BLaER1 (cell line): ENCODE measurements around the gene TMEM200B.
"Not testable (repeated sequence)": the region's sequence is repeated elsewhere in the genome, so short reads cannot be mapped to it uniquely, and the experiment has no call there.

ENCODE experiments used
- H3K27ac ChIP-seq: shearing (Covaris generic); formaldehyde crosslinking; 2 replicates; pipeline ENCODE4 v1.8.1; 2022
- H3K27me3 ChIP-seq: shearing (Covaris generic); formaldehyde crosslinking; 2 replicates; pipeline ENCODE4 v1.8.1; 2022
- H3K36me3 ChIP-seq: shearing (Covaris generic); formaldehyde crosslinking; 2 replicates; pipeline ENCODE4 v1.8.1; 2022
- H3K4me1 ChIP-seq: shearing (Covaris generic); formaldehyde crosslinking; 2 replicates; pipeline ENCODE4 v1.8.1; 2022
- H3K4me2 ChIP-seq: shearing (Covaris generic); formaldehyde crosslinking; 2 replicates; pipeline ENCODE4 v1.8.1; 2022
- H3K4me3 ChIP-seq: shearing (Covaris generic); formaldehyde crosslinking; 2 replicates; pipeline ENCODE4 v1.8.1; 2022
- H3K9ac ChIP-seq: shearing (Covaris generic); formaldehyde crosslinking; 2 replicates; pipeline ENCODE4 v1.8.1; 2022
- H3K9me3 ChIP-seq: shearing (Covaris generic); formaldehyde crosslinking; 2 replicates; pipeline ENCODE4 v1.8.1; 2022
- H4K20me1 ChIP-seq: shearing (Covaris generic); formaldehyde crosslinking; 2 replicates; pipeline ENCODE4 v1.8.1; 2022
- Cebpa-rat ChIP-seq: shearing (Covaris generic); IDR thresholded peaks from 2 replicates; pipeline ENCODE4 v1.8.1; 2022

Gene TMEM200B

DNA sequence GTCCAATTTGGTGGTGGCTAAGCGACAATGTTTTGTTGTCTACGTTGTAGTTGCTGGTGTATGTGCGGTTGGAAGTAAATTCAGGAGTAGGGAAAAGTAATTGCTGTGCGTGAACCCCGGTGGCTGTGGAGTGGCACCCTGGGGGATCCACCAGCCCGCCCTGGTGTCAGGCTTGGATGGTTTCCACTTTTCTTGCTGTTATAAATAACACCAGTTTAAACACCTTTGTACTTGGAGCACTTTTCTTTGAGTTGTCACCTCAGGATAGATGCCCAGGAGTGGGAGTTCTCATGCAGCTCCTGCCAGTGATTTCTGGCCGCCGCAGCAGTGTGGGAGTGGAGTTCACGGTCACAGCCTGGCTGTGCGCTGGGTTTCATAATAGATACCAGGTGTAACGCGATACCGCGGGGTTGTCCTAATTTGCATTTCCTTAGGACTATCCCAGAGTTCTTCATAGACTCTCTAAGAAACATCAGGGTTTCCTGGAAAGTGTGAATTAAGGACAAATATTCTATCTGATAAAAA is 12.8 kb upstream of the TMEM200B start:
- Histone ChIP-seq H3K9me3 (no peaks in the 10 kb centered on the region), H3K36me3 (no peaks in the 10 kb centered on the region), H3K4me1 (peaks cover 28% of the 10 kb centered on the region), H3K4me3 (no peak overlapping the region), H3K27me3 (peaks cover 46% of the 10 kb centered on the region), H3K9ac (no peak overlapping the region), H4K20me1 (peaks cover 42% of the 10 kb centered on the region), H3K4me2 (peak overlapping the region; percentile 27; the same call in 1 of the 2 replicates), H3K27ac (no peak overlapping the region)
- TF ChIP-seq Cebpa-rat = no peak

DNA sequence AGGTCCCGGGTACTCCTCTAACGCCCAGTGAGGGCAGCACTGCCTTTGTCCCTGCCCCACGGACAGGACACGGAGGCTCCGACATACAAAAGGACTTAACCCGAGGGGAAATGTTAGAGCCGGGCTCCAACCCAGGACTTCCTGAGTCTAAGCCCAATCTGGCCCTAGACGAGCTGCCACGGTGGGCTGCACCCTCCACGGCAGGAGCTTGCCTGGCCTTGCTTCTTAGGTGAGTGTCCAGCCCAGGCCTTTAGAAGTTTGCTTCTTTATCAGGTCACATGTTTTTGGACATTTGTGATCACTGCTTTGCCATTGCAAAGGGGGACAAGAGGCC is 11.0 kb upstream of the TMEM200B start:
- Histone ChIP-seq H3K4me2 (peak overlapping the region; percentile 22; the same call in 1 of the 2 replicates), H3K27ac (no peak overlapping the region), H3K36me3 (no peaks in the 10 kb centered on the region), H4K20me1 (peaks cover 42% of the 10 kb centered on the region), H3K4me3 (no peak overlapping the region), H3K27me3 (peaks cover 46% of the 10 kb centered on the region), H3K4me1 (peaks cover 35% of the 10 kb centered on the region), H3K9me3 (no peaks in the 10 kb centered on the region), H3K9ac (no peak overlapping the region)
- no peak for TF ChIP-seq Cebpa-rat

DNA sequence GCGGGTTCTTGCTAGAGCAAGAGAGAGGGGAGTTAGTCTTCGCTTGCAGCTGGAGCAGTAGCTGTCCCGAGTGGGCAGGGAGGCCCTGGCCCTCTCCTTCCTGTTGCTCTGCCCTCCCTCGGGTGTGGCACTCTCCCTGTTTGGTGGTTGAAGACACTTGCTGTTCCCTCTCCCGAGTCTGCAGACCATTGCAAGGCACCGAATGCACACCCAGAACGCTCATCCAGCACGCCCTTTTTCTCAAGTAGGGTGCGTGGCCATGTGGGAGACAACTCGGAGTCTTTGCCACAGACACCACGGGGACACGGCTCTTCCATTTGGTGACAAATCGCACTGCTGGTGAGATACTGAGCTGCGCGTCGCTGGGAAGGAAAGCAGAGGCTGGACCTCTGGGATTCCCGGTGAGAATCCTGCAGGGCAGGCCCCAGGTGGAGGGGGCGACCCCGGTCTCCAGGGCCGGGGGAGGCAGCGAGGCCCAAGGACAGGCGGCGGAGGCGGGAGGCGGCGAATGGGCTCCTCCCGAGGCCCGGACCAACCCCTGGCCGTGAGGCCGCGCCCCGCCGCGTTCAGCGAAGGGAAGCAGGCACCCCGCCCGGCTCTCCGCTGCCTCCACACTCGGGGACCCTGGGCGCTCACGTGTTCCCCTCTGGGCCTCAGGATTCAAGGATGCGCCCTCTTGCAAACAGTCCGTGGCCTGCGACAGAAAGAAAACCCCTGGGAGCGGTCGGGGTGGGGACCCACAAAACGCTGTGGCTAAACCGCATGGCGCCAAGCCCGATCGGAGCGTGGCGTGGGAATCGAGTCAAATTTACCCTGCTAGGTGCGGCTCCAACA is 10.4 kb upstream of the TMEM200B start:
- H3K4me2 ChIP-seq = peak overlapping the region; percentile 22; the same call in 1 of the 2 replicates
- H3K27ac ChIP-seq = no peak overlapping the region
- H4K20me1 ChIP-seq = peaks cover 39% of the 10 kb centered on the region
- peaks cover 46% of the 10 kb centered on the region for H3K27me3 ChIP-seq
- H3K4me1 ChIP-seq = peaks cover 38% of the 10 kb centered on the region
- H3K4me3 ChIP-seq = no peak overlapping the region
- no peaks in the 10 kb centered on the region for H3K9me3 ChIP-seq
- TF ChIP-seq Cebpa-rat = no peak
- no peak overlapping the region for H3K9ac ChIP-seq
- H3K36me3 ChIP-seq = no peaks in the 10 kb centered on the region

DNA sequence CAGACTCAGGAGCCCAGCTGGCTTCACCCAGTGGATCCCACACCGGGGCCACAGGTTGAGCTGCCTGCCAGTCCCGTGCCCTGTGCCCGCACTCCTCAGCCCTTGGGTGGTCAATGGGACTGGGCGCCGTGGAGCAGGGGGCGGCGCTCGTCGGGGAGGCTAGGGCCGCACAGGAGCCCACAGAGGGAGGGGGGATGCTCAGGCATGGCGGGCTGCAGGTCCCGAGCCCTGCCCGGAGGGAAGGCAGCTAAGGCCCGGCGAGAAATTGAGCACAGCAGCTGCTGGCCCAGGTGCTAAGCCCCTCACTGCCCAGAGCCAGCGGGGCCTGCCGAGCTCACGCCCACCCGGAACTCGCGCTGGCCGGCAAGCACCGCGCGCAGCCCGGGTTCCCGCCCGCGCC is 7.4 kb upstream of the TMEM200B start:
- H4K20me1 ChIP-seq = peaks cover 33% of the 10 kb centered on the region
- H3K4me3 ChIP-seq, H3K4me2 ChIP-seq, H3K36me3 ChIP-seq, H3K9me3 ChIP-seq, H3K27ac ChIP-seq, H3K9ac ChIP-seq: not testable (repeated sequence)
- H3K4me1 ChIP-seq = peaks cover 32% of the 10 kb centered on the region
- peaks cover 61% of the 10 kb centered on the region for H3K27me3 ChIP-seq

DNA sequence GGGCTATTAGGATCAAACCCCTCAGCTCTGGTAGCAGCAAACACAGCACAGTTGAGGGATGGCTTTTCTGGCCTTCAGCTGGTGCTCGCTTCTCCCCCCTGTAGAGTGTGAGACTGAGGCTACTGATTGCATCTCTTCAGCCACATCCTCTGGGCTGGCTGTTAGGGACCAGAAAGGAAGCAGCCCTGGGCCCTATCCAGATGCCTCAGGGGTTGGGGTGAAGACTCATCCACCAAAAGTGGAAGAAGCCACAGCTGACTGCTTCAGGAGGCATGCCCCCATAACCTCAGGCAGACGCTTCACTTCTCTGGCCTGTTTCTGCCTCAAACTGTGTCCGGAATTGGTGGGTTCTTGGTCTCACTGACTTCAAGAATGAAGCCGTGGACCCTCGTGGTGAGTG is 6.2 kb upstream of the TMEM200B start:
- no peak overlapping the region for H3K27ac ChIP-seq
- H3K27me3 ChIP-seq = peaks cover 61% of the 10 kb centered on the region
- H4K20me1 ChIP-seq = peaks cover 33% of the 10 kb centered on the region
- H3K4me1 ChIP-seq = peaks cover 20% of the 10 kb centered on the region
- TF ChIP-seq Cebpa-rat = no peak
- H3K9ac ChIP-seq = no peak overlapping the region
- no peak overlapping the region for H3K4me3 ChIP-seq
- no peaks in the 10 kb centered on the region for H3K36me3 ChIP-seq
- peak overlapping the region; percentile 60 for H3K4me2 ChIP-seq
- no peaks in the 10 kb centered on the region for H3K9me3 ChIP-seq

DNA sequence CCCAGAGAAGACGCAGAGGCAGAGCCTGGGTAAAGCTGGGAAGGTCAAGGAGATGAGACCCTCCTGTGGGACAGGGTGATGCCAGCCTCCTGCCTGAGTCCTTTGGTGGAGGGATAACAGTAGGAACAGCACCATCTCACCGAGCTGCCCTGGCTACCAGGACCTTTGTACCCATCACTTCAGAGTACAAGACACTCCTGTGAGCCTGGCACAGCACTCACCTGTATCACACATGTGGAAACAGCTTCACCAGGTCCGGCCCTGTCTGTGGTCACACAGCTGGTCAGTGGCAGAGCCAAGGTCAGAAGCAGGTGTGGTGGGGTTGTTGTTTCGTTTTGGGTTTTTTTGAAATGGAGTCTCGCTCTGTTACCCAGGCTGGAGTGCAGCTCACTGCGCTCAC is 5.0 kb upstream of the TMEM200B start:
- Histone ChIP-seq H4K20me1 (peaks cover 28% of the 10 kb centered on the region), H3K4me1 (peaks cover 16% of the 10 kb centered on the region), H3K4me3 (no peak overlapping the region), H3K27ac (no peak overlapping the region), H3K9me3 (no peaks in the 10 kb centered on the region), H3K9ac (no peak overlapping the region), H3K27me3 (peaks cover 61% of the 10 kb centered on the region), H3K36me3 (no peaks in the 10 kb centered on the region), H3K4me2 (no peak overlapping the region)
- no peak for TF ChIP-seq Cebpa-rat

DNA sequence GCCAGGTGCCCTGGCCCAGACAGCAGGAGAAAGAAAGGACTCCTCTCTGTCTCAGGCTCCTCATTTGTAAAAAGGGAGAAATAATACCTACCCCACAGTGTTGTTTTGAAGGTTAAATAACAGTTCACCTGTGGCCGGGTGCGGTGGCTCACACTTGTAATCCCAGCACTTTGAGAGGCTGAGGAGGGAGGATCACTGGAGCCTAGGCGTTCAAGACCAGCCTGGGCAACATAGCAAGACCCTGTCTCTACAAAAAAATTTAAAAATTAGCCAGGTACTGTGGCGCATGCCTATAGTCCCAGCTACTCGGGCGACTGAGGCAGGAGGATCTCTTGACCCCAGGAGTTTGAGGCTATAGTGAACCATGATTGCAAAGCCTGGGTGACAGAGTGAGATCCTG is 2.5 kb upstream of the TMEM200B start:
- H4K20me1 ChIP-seq = peaks cover 42% of the 10 kb centered on the region
- no peak overlapping the region for H3K4me3 ChIP-seq
- no peak for TF ChIP-seq Cebpa-rat
- H3K9ac ChIP-seq = no peak overlapping the region
- H3K27me3 ChIP-seq = peaks cover 69% of the 10 kb centered on the region
- no peak overlapping the region for H3K27ac ChIP-seq
- no peaks in the 10 kb centered on the region for H3K9me3 ChIP-seq
- H3K36me3 ChIP-seq = no peaks in the 10 kb centered on the region
- H3K4me2 ChIP-seq = no peak overlapping the region
- H3K4me1 ChIP-seq = peaks cover 30% of the 10 kb centered on the region

DNA sequence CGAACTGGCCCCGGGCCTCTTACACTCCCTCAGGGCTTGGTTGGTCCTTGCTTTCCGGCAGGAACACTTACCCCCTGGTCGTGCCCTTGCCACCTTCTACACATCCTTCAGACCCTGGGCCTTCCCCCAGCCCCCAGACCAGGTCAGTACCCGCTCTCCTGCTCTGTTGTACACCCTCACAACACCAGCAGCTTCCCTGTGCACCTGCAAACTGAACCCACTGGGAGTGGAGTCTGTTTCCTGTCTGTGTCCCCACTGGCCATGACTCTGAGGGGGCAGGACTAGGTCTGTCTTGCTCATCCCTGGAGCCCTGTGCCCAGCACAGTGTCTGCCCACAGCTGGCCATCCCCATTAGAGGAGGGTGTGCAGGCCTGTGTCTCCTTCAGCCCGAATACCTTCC is 2.1 kb upstream of the TMEM200B start:
- no peak for TF ChIP-seq Cebpa-rat
- no peaks in the 10 kb centered on the region for H3K9me3 ChIP-seq
- H3K36me3 ChIP-seq = 0 out of 2 replicates have a peak, but pooled peaks cover 3% of the 10 kb centered on the region
- peaks cover 47% of the 10 kb centered on the region for H4K20me1 ChIP-seq
- H3K4me3 ChIP-seq = no peak overlapping the region
- H3K9ac ChIP-seq = no peak overlapping the region
- H3K4me2 ChIP-seq = no peak overlapping the region
- peaks cover 30% of the 10 kb centered on the region for H3K4me1 ChIP-seq
- no peak overlapping the region for H3K27ac ChIP-seq
- H3K27me3 ChIP-seq = peaks cover 73% of the 10 kb centered on the region

DNA sequence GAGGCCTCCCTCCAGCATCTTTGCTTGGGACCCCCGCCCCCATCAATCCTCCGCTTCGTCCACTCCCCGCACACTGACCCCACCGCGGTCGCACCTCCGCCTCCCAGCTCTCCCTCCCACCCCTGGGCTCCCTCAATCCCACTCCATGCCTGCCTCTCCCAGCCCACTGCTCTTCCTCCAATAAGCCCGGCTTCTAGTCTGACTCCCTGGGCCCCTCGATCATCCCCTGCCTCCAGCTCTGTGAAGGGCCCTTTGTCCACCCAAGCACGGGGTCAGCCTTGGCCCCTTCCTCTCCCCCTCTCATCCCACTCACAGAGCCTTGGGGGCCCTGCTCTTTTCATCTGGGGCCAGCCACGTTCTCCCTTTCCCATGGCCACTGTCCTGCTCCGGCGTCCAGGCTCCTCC is 1.5 kb upstream of the TMEM200B start:
- H3K9ac ChIP-seq = no peak overlapping the region
- H3K27me3 ChIP-seq = peaks cover 79% of the 10 kb centered on the region
- H4K20me1 ChIP-seq = peaks cover 52% of the 10 kb centered on the region
- no peaks in the 10 kb centered on the region for H3K9me3 ChIP-seq
- no peak overlapping the region for H3K27ac ChIP-seq
- peaks cover 8% of the 10 kb centered on the region; the same call in 1 of the 2 replicates for H3K36me3 ChIP-seq
- H3K4me2 ChIP-seq = peak overlapping the region; percentile 96
- peak overlapping the region; percentile 71; the same call in 1 of the 2 replicates for H3K4me3 ChIP-seq
- peaks cover 29% of the 10 kb centered on the region for H3K4me1 ChIP-seq
- no peak for TF ChIP-seq Cebpa-rat

DNA sequence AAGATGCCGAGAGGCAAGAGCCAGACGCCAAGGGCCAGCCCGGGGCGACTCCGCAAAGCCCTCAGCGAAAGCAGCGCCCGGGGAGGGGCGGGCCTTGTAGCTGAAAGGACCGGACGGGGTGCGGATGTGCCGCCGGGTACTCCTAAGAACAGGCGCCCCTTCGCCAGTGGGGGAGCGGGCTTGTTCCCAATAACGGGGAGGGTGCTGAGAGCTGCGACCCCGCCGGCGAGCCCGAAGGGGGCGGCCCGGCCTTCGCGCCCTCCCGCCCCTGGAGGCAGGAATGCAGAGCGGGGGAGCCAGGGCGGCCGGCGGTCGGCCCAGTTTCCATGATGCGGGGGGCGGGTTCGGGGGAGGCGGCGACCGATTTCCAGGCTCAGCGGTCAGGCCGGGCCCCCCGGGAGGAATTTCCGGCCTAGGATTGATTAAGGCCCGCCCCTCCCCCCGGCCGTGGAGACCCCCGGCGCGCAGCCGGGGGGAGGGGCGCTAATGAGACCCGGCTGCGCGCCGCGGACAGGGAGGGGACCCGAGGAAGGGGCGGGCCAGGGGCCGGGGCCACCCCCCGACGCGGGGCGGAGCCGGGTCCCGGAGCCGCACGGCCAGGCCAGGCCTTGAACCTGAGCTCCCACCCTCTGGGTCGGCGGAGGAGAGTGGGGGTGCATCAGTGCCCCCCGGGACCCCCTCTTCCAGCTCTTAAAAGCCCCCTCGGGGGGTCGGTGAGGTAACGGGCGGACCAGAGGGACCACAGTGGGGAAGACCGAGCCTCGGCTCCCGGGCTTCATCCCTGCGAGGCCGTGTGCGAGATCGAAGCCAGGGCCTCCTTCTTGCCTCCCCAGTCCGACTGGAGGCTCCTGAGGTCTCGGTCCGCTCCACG is 898 bp upstream of the TMEM200B start:
- H3K27me3 ChIP-seq = peaks cover 85% of the 10 kb centered on the region
- peaks cover 22% of the 10 kb centered on the region for H3K4me1 ChIP-seq
- 0 out of 2 replicates have a peak overlapping the region, but pooled peaks have one; percentile 4 for H3K27ac ChIP-seq
- peak overlapping the region; percentile 71 for H3K4me3 ChIP-seq
- TF ChIP-seq Cebpa-rat = no peak
- peaks cover 58% of the 10 kb centered on the region for H4K20me1 ChIP-seq
- no peaks in the 10 kb centered on the region for H3K9me3 ChIP-seq
- H3K9ac ChIP-seq = peak overlapping the region; percentile 57
- peak overlapping the region; percentile 96 for H3K4me2 ChIP-seq
- H3K36me3 ChIP-seq = peaks cover 9% of the 10 kb centered on the region; the same call in 1 of the 2 replicates
